Right lobe of liver (tissue), 6 donors: ENCODE results near the gene ADD2. TPM values are rescaled to one million over a fixed set of nuclear protein-coding genes. Genes with fewer than 3 reads are reported as not detected.

Experiments
- ATAC-seq, 4 donors: fragments of 200-7000 bp; cut with Tn5 transposase; one replicate each; pipeline ENCODE4 v1.9.1; 2020; ENCODE audit warnings: mild to moderate bottlenecking in 4 of 4, moderate library complexity in 4 of 4
- DNase-seq, 3 donors: peaks; one replicate each; pipeline ENCODE4 v3.0.0-alpha.2; 2020
- H3K27ac ChIP-seq, 3 donors: fragments of 200-600 bp; one replicate each; pipeline ENCODE4 v1.8.0; 2022
- H3K27me3 ChIP-seq, 2 donors: fragments of 200-600 bp; one replicate each; pipeline ENCODE4 v1.8.0; 2022
- H3K36me3 ChIP-seq, 4 donors: fragments of 200-600 bp; sonication (generic) in 1 of 4; one replicate each; pipeline versions ENCODE4 v1.5.1 to v1.8.0; 2017 to 2022; ENCODE audit warnings: control low read depth in 1 of 4
- H3K4me1 ChIP-seq, 4 donors: fragments of 200-600 bp; sonication (generic) in 1 of 4; one replicate each; pipeline versions ENCODE4 v1.5.1 to v1.8.0; 2017 to 2022; ENCODE audit warnings: control low read depth in 1 of 4
- H3K4me3 ChIP-seq, 3 donors: fragments of 200-600 bp; one replicate each; pipeline ENCODE4 v1.8.0; 2022
- H3K9me3 ChIP-seq, 4 donors: fragments of 200-600 bp; sonication (generic) in 1 of 4; one replicate each; pipeline versions ENCODE4 v1.5.1 to v1.8.0; 2017 to 2022; ENCODE audit warnings: control low read depth in 1 of 4
- CTCF ChIP-seq, 4 donors: fragments of 200-600 bp in 3 of 4; fragments of 450-650 bp in 1 of 4; IDR thresholded peaks; one replicate each; pipeline versions ENCODE4 v1.5.1 to v1.8.0; 2016 to 2022; ENCODE audit warnings: antibody characterized with exemption in 4 of 4, mild to moderate bottlenecking in 2 of 4
- POLR2A ChIP-seq: fragments of 450-650 bp; IDR thresholded peaks from one replicate; pipeline ENCODE4 v1.6.1; 2017; ENCODE audit warnings: antibody characterized with exemption, mild to moderate bottlenecking
- WGBS: methylation state at CpG from one replicate; pipeline ENCODE4 v1.1.6; 2018; ENCODE audit warnings: low coverage, low lambda C conversion rate; ENCODE audit not compliant: insufficient coverage; ENCODE audit errors: missing lambda C conversion rate; 5-methylcytosine and 5-hydroxymethylcytosine counted together
- intact Hi-C, 2 donors: fragments of 100-400 bp; cut with DNase I; formaldehyde crosslinking; loops; one replicate each; pipeline versions ENCODE4 v1.11.2 to v1.14.1; 2022
- total RNA-seq, 6 experiments: library from RNA; depleted of rRNA in 2 of 6; stranded (reverse); fragments of >200 nt in 2 of 6; fragmentation: NEBNext Ultra II Directional in 3 of 6; extraction: Animal tissue kit (Norgen Biotek cat#: 25700) in 3 of 6; gene quantifications; one replicate each; pipeline versions ENCODE4 v1.1.0 to v1.2.4, GENCODE V29; 2016 to 2023
- donor health status: DM: no; HTN: yes; CAD: no.
- donor health status: DM: no; HTN: no; CAD: no.
- donor health status: DM: no; HTN: no; CAD: no.
- donor health status: DM: no; HTN: yes; CAD: no.
- donor health status: DM: no; HTN: yes; CAD: no.

Gene ADD2
- total RNA-seq, 6 experiments from 2014 or later: under 0.01 to 1.00 (median 0.14) TPM; not detected in 1

- WGBS: 43% methylated on average over 1 of the region's 2 CpGs
- ATAC-seq: no peak
- TF ChIP-seq POLR2A (no peak), CTCF (IDR thresholded peaks at IDR 0.05) (no peak)
- Histone ChIP-seq H3K4me1 (peaks cover 0 to 4% (median 0%) of the 10 kb centered on the region in 4 donors), H3K27ac (no peak overlapping the region), H3K27me3 (peaks cover 2 to 4% of the 10 kb centered on the region in 2 donors), H3K36me3 (no peaks in the 10 kb centered on the region), H3K9me3 (no peaks in the 10 kb centered on the region), H3K4me3 (no peak overlapping the region)
- intact Hi-C loops: no loop called here
- no peak for DNase-seq
These were observed 4.6 kb upstream of the ADD2 start for GRCh38 chr2:70772486-70773155.

- Histone ChIP-seq H3K4me1 (peaks cover 0 to 13% (median 0%) of the 10 kb centered on the region in 4 donors), H3K27me3 (peaks cover 11% of the 10 kb centered on the region in 2 donors), H3K9me3 (no peaks in the 10 kb centered on the region), H3K27ac (no peak overlapping the region), H3K4me3 (no peak overlapping the region), H3K36me3 (no peaks in the 10 kb centered on the region)
- no peak for ATAC-seq
- 71% methylated on average over 2 of the region's 2 CpGs for WGBS
- no peak for DNase-seq
- no peak for TF ChIP-seq POLR2A
- intact Hi-C loops: no loop called here
These were observed 3.4 kb upstream of the ADD2 start for GRCh38 chr2:70771446-70771845.

- H3K27me3 ChIP-seq: peaks cover 11 to 12% of the 10 kb centered on the region in 2 donors
- no peak overlapping the region for H3K4me3 ChIP-seq
- no peaks in the 10 kb centered on the region for H3K9me3 ChIP-seq
- H3K4me1 ChIP-seq: peaks cover 0 to 13% (median 0%) of the 10 kb centered on the region in 4 donors
- H3K27ac ChIP-seq: no peak overlapping the region
- ATAC-seq (no peak), DNase-seq (no peak)
- 67% methylated on average over 1 of the region's 2 CpGs for WGBS
- no peak for TF ChIP-seq CTCF (IDR thresholded peaks at IDR 0.05)
- no peak for TF ChIP-seq POLR2A
- intact Hi-C loops: no loop called here
- no peaks in the 10 kb centered on the region for H3K36me3 ChIP-seq
These were observed 1.4 kb upstream of the ADD2 start for GRCh38 chr2:70769450-70769849.

- Histone ChIP-seq H3K4me3 (no peak overlapping the region), H3K27me3 (peaks cover 11 to 12% of the 10 kb centered on the region in 2 donors), H3K27ac (no peak overlapping the region), H3K36me3 (no peaks in the 10 kb centered on the region), H3K4me1 (peaks cover 0 to 13% (median 0%) of the 10 kb centered on the region in 4 donors), H3K9me3 (no peaks in the 10 kb centered on the region)
- DNase-seq (no peak), ATAC-seq (no peak)
- WGBS: 51% methylated on average over 7 of the region's 7 CpGs
- intact Hi-C loops: no loop called here
- no peak for TF ChIP-seq CTCF (IDR thresholded peaks at IDR 0.05)
- TF ChIP-seq POLR2A: no peak
These were observed 638 bp upstream of the ADD2 start for GRCh38 chr2:70768590-70769085.

- WGBS: 0% methylated on average over 9 of the region's 51 CpGs
- Histone ChIP-seq H3K9me3 (no peaks in the 10 kb centered on the region), H3K4me3 (peak overlapping the region in 2 of 3 donors; percentile 14 to 21), H3K36me3 (no peaks in the 10 kb centered on the region), H3K27me3 (peaks cover 11 to 12% of the 10 kb centered on the region in 2 donors), H3K4me1 (peaks cover 0 to 13% (median 0%) of the 10 kb centered on the region in 4 donors), H3K27ac (no peak overlapping the region)
- TF ChIP-seq CTCF (IDR thresholded peaks at IDR 0.05) (no peak), POLR2A (no peak)
- ATAC-seq (peak in 1 of 4 donors; percentile 36), DNase-seq (no peak)
- intact Hi-C loops: no loop called here
These were observed 811 bp downstream of the ADD2 start for GRCh38 chr2:70767079-70767698.
